ENCODE measurements around the gene DOCK2.

DOCK2 gene

DNA sequence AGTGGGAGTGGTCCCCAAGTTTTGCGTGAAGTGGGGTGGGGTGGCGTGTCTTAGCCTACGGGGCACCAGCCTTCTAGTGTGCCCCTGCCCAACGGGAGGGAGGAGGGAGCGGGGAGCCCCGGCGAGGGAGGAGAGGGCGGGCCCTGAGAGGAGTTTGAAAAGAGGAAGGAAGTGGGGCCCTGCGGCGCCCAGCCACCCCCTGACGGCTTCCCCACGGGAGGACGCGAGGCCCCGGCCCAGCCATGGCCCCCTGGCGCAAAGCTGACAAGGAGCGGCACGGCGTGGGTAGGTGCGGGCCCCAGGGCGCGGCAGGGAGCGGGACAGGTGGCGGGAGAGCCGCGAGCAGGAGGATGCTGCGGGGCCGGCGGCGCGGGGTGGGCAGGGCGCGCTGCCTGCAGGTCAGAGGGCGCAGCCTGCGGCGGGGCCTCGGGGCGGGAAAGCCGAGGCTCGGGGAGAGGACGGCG lies at the start of gene DOCK2:
TSS of gene DOCK2 (plus strand) at position 191 of the 464 bp plus-strand sequence. CDS start at position 243, 52 bp downstream.
- Histone ChIP-seq H3K27me3 (ENCODE audit: control insufficient read depth in 5 of 5, insufficient read depth in 4 of 5, low read length in 5 of 5) (peaks cover 8 to 18% (median 11%) of the 10 kb centered on the region in 5 donors), H3K36me3 (ENCODE audit: control insufficient read depth in 5 of 5, insufficient read depth in 5 of 5, low read length in 5 of 5) (no peaks in the 10 kb centered on the region), H3K4me3 (ENCODE audit: low read depth in 1 of 5, low read length in 5 of 5) (peak within 1 kb of the TSS; percentile 33 to 67 (median 49)), H3K9me3 (ENCODE audit: control insufficient read depth in 5 of 5, low read length in 5 of 5) (peaks cover 9 to 18% (median 14%) of the 10 kb centered on the region in 5 donors), H3K27ac (ENCODE audit: low read depth, low read length) (no peak within 1 kb of the TSS), H3K9ac (ENCODE audit: low read length in 5 of 5) (peak within 1 kb of the TSS in 4 of 5 donors; percentile 19 to 65 (median 36)), H3K4me1 (ENCODE audit: control insufficient read depth in 5 of 5, insufficient read depth in 5 of 5, low read length in 5 of 5) (peaks cover 0 to 12% (median 4%) of the 10 kb centered on the region in 5 donors)

DNA sequence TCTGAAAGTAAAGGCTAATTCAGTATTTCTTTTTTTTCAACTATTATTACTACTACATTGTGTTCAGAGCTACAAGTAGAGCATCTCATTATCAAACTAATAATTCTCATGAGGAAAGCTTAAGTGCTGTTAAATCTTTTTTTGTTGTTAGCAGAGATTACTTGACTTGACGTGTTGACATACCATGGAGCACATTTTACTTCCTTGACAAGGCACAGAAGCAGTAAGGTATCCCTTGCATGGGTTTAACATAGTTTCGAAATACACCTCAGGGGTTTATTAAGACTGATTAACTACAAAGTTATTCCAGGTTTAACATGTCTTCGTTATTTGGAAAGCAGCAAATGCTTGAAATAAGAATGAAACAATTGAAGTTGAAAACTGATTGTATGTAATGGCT lies 46.5 kb upstream of the DOCK2 start:
- Histone ChIP-seq H3K9me3 (ENCODE audit: control insufficient read depth in 5 of 5, low read length in 5 of 5) (no peaks in the 10 kb centered on the region), H3K4me3 (ENCODE audit: low read depth in 1 of 5, low read length in 5 of 5) (no peak overlapping the region), H3K4me1 (ENCODE audit: control insufficient read depth in 5 of 5, insufficient read depth in 5 of 5, low read length in 5 of 5) (no peaks in the 10 kb centered on the region), H3K27me3 (ENCODE audit: control insufficient read depth in 5 of 5, insufficient read depth in 4 of 5, low read length in 5 of 5) (no peaks in the 10 kb centered on the region), H3K9ac (ENCODE audit: low read length in 5 of 5) (no peak overlapping the region), H3K36me3 (ENCODE audit: control insufficient read depth in 5 of 5, insufficient read depth in 5 of 5, low read length in 5 of 5) (peaks cover 18 to 40% (median 27%) of the 10 kb centered on the region in 5 donors), H3K27ac (ENCODE audit: low read depth, low read length) (no peak overlapping the region)

DNA sequence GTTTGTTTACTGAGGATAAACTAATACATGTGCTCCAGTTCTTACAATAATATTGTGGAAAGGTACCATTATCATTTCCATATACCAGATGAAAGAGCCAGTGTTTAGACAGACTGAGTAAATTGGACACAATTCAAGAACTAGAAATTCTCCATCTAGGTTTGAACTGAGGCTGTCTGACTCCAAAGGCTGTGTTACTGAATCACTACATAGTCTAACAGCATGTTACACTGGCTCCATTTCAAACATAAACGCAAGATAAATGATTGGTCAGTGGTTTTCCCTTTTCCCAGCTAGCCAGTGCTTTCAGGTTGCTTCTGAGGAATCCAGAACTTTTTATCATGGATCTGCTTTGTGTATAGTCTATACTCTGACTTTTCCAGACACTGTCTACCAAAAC lies 45.4 kb upstream of the DOCK2 start:
- Histone ChIP-seq H3K27me3 (ENCODE audit: control insufficient read depth in 5 of 5, insufficient read depth in 4 of 5, low read length in 5 of 5) (no peaks in the 10 kb centered on the region), H3K4me1 (ENCODE audit: control insufficient read depth in 5 of 5, insufficient read depth in 5 of 5, low read length in 5 of 5) (no peaks in the 10 kb centered on the region), H3K4me3 (ENCODE audit: low read depth in 1 of 5, low read length in 5 of 5) (no peak overlapping the region), H3K27ac (ENCODE audit: low read depth, low read length) (no peak overlapping the region), H3K9me3 (ENCODE audit: control insufficient read depth in 5 of 5, low read length in 5 of 5) (no peaks in the 10 kb centered on the region), H3K36me3 (ENCODE audit: control insufficient read depth in 5 of 5, insufficient read depth in 5 of 5, low read length in 5 of 5) (peaks cover 18 to 43% (median 31%) of the 10 kb centered on the region in 5 donors), H3K9ac (ENCODE audit: low read length in 5 of 5) (peak overlapping the region in 1 of 5 donors; percentile 25)

DNA sequence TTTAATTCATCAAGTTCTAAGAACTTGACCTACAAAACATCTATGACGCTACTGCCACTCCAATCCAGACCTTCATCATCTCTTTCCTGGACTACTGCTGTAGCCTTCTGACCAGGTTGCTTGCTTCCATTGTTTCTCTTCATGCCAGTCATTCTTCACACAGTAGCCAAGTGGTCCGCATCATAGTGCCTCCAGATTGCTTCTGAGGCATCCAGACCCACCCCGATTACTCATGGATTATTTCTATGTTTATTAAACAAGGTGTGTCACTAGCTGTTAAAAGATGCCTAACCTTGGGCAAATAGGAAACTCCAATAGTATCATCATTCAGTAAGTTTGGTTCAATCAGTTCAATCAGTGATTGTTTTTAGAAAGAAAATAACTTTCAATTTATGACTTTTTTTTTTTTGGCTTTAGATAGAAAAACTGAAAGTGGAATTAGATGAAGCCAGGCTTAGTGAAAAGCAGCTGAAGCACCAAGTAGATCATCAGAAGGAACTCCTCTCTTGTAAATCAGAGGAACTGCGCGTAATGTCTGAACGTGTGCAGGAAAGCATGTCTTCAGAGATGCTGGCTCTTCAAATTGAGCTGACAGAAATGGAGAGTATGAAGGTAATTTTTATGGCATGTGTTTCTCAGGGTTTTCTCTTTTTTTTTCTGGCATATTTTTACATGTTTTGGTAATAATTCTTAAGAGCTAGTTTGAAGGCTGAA lies 44.0 kb upstream of the DOCK2 start:
- H3K27me3 ChIP-seq (ENCODE audit: control insufficient read depth in 5 of 5, insufficient read depth in 4 of 5, low read length in 5 of 5) = no peaks in the 10 kb centered on the region
- H3K9me3 ChIP-seq (ENCODE audit: control insufficient read depth in 5 of 5, low read length in 5 of 5) = no peaks in the 10 kb centered on the region
- H3K27ac ChIP-seq (ENCODE audit: low read depth, low read length) = no peak overlapping the region
- no peak overlapping the region for H3K4me3 ChIP-seq (ENCODE audit: low read depth in 1 of 5, low read length in 5 of 5)
- H3K4me1 ChIP-seq (ENCODE audit: control insufficient read depth in 5 of 5, insufficient read depth in 5 of 5, low read length in 5 of 5) = no peaks in the 10 kb centered on the region
- H3K9ac ChIP-seq (ENCODE audit: low read length in 5 of 5) = no peak overlapping the region
- H3K36me3 ChIP-seq (ENCODE audit: control insufficient read depth in 5 of 5, insufficient read depth in 5 of 5, low read length in 5 of 5) = peaks cover 18 to 48% (median 31%) of the 10 kb centered on the region in 5 donors

DNA sequence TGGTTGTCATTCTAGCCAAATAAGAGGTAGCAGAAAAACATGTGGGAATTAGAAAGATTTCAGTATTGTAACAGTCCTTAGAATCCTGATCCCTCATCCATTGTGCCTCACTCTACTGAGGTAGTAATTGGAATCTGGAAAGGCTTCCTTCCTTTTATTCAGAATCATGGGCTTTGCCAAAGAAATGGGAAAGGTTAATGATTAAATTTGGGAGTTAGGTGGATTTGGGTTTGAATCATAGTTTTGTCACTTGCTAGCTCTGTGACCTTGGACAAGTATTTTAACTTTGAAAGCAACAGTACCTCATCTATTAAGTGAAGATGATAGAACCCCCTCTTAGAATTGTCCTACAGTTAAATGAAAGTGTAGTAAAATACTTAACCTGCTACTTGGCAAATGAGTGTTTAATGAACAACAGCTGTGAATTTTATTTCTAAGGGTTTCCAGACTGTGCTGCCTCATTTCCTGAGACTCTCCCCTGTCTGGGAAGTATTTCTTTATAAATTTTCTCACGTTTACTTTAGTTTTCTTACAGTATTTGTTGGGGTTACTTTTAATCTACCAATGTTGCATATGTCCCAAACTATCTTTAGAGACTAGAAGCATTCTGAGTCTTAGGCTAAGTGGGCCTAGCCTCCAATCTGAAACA lies 41.8 kb upstream of the DOCK2 start:
- peaks cover 25 to 50% (median 37%) of the 10 kb centered on the region in 5 donors for H3K36me3 ChIP-seq (ENCODE audit: control insufficient read depth in 5 of 5, insufficient read depth in 5 of 5, low read length in 5 of 5)

DNA sequence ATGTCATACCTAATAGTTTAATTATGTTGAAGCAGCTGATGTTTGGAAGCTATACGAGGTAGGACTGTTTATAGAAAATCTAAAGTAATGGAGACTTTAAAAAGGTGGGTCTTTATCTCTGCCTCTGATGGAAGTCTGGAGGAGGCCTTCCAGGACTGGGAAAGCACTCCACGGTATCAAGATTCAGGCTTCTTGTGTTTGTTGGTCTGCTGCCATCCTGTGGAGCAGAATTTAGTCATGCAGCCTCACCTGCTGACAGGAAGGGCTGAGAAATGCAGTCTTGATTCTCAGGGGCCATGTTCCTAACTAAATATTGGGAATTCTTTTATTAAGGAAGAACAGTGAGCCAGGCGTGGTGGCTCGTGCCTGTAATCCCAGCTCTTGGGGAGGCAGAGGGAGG lies 37.6 kb upstream of the DOCK2 start:
- Histone ChIP-seq H3K9me3 (ENCODE audit: control insufficient read depth in 5 of 5, low read length in 5 of 5) (no peaks in the 10 kb centered on the region), H3K4me3 (ENCODE audit: low read depth in 1 of 5, low read length in 5 of 5) (no peak overlapping the region), H3K27me3 (ENCODE audit: control insufficient read depth in 5 of 5, insufficient read depth in 4 of 5, low read length in 5 of 5) (no peaks in the 10 kb centered on the region), H3K36me3 (ENCODE audit: control insufficient read depth in 5 of 5, insufficient read depth in 5 of 5, low read length in 5 of 5) (peaks cover 26 to 38% (median 30%) of the 10 kb centered on the region in 5 donors), H3K4me1 (ENCODE audit: control insufficient read depth in 5 of 5, insufficient read depth in 5 of 5, low read length in 5 of 5) (no peaks in the 10 kb centered on the region), H3K27ac (ENCODE audit: low read depth, low read length) (no peak overlapping the region), H3K9ac (ENCODE audit: low read length in 5 of 5) (no peak overlapping the region)

More for the DNA sequence above, 41.8 kb upstream of the DOCK2 start:
- Histone ChIP-seq H3K9ac (ENCODE audit: low read length in 5 of 5) (no peak overlapping the region), H3K27ac (ENCODE audit: low read depth, low read length) (no peak overlapping the region), H3K4me3 (ENCODE audit: low read depth in 1 of 5, low read length in 5 of 5) (no peak overlapping the region), H3K4me1 (ENCODE audit: control insufficient read depth in 5 of 5, insufficient read depth in 5 of 5, low read length in 5 of 5) (no peaks in the 10 kb centered on the region), H3K9me3 (ENCODE audit: control insufficient read depth in 5 of 5, low read length in 5 of 5) (no peaks in the 10 kb centered on the region), H3K27me3 (ENCODE audit: control insufficient read depth in 5 of 5, insufficient read depth in 4 of 5, low read length in 5 of 5) (no peaks in the 10 kb centered on the region)

DNA sequence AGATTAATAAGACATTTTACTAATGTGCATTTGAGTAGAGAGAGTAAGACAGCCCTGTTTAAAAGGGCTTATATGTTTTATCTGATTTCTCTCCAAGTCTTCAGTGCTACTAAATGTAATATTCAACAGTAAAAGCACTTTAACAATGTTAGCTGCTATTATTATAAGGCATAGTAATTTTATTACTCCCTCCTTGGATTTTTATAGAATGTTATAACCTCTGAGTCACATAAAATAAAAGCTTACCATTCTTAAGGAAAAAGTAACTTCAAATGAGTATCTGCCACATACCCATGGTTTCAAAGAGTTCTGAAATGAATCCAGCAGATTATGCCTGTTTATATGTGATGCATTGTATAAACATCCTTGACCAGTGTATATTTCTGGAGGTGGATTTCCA lies 34.5 kb upstream of the DOCK2 start:
- no peaks in the 10 kb centered on the region for H3K9me3 ChIP-seq (ENCODE audit: control insufficient read depth in 5 of 5, low read length in 5 of 5)
- no peaks in the 10 kb centered on the region for H3K4me1 ChIP-seq (ENCODE audit: control insufficient read depth in 5 of 5, insufficient read depth in 5 of 5, low read length in 5 of 5)
- H3K36me3 ChIP-seq (ENCODE audit: control insufficient read depth in 5 of 5, insufficient read depth in 5 of 5, low read length in 5 of 5) = peaks cover 15 to 26% (median 26%) of the 10 kb centered on the region in 5 donors
- H3K27ac ChIP-seq (ENCODE audit: low read depth, low read length) = no peak overlapping the region
- no peak overlapping the region for H3K9ac ChIP-seq (ENCODE audit: low read length in 5 of 5)
- H3K27me3 ChIP-seq (ENCODE audit: control insufficient read depth in 5 of 5, insufficient read depth in 4 of 5, low read length in 5 of 5) = no peaks in the 10 kb centered on the region
- no peak overlapping the region for H3K4me3 ChIP-seq (ENCODE audit: low read depth in 1 of 5, low read length in 5 of 5)

DNA sequence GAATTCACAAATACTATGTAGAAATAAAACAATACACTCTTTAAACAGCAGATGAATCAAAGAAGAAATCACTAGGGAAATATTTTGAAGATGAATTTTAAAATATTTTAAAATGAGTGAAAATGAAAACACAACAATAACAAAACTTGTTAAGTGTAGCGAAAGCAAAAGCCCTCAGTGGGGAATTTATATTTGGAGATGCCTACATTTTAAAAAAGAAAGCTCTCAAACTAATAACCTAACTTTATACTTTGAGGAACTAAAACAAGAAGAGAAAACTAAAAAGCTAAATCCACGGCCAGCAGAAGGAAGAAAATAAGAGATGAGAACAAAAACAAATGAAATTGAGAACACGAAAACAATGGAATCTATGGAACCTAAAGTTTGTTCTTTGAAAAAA lies 30.8 kb upstream of the DOCK2 start:
- Histone ChIP-seq H3K27ac (ENCODE audit: low read depth, low read length) (no peak overlapping the region), H3K27me3 (ENCODE audit: control insufficient read depth in 5 of 5, insufficient read depth in 4 of 5, low read length in 5 of 5) (no peaks in the 10 kb centered on the region), H3K4me3 (ENCODE audit: low read depth in 1 of 5, low read length in 5 of 5) (no peak overlapping the region), H3K36me3 (ENCODE audit: control insufficient read depth in 5 of 5, insufficient read depth in 5 of 5, low read length in 5 of 5) (peaks cover 2 to 14% (median 10%) of the 10 kb centered on the region in 5 donors), H3K9me3 (ENCODE audit: control insufficient read depth in 5 of 5, low read length in 5 of 5) (peaks cover 0 to 9% (median 6%) of the 10 kb centered on the region in 5 donors), H3K9ac (ENCODE audit: low read length in 5 of 5) (no peak overlapping the region), H3K4me1 (ENCODE audit: control insufficient read depth in 5 of 5, insufficient read depth in 5 of 5, low read length in 5 of 5) (no peaks in the 10 kb centered on the region)

DNA sequence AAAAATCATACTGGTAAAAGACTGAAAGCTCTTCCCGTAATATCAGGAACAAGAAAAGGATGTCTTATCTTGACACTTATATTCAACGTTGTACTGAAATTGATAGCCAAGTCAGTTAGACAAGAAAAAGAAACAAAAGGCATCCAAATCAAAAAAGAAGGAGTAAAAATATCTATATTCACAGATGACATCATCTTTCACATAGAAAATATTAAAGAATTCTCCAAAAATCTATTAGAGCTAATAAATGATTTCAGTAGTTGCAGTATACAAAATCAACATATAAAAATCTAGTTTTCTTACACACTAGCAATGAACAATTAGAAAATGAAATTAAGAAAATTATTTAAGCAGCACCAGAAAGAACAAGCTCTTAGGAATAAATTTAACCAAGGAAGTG lies 29.2 kb upstream of the DOCK2 start:
- H3K4me3 ChIP-seq (ENCODE audit: low read depth in 1 of 5, low read length in 5 of 5) = no peak overlapping the region
- H3K9me3 ChIP-seq (ENCODE audit: control insufficient read depth in 5 of 5, low read length in 5 of 5) = peaks cover 0 to 10% (median 8%) of the 10 kb centered on the region in 5 donors
- H3K36me3 ChIP-seq (ENCODE audit: control insufficient read depth in 5 of 5, insufficient read depth in 5 of 5, low read length in 5 of 5) = peaks cover 0 to 4% (median 2%) of the 10 kb centered on the region in 5 donors
- no peak overlapping the region for H3K9ac ChIP-seq (ENCODE audit: low read length in 5 of 5)
- H3K27me3 ChIP-seq (ENCODE audit: control insufficient read depth in 5 of 5, insufficient read depth in 4 of 5, low read length in 5 of 5) = no peaks in the 10 kb centered on the region
- H3K27ac ChIP-seq (ENCODE audit: low read depth, low read length) = no peak overlapping the region
- no peaks in the 10 kb centered on the region for H3K4me1 ChIP-seq (ENCODE audit: control insufficient read depth in 5 of 5, insufficient read depth in 5 of 5, low read length in 5 of 5)

DNA sequence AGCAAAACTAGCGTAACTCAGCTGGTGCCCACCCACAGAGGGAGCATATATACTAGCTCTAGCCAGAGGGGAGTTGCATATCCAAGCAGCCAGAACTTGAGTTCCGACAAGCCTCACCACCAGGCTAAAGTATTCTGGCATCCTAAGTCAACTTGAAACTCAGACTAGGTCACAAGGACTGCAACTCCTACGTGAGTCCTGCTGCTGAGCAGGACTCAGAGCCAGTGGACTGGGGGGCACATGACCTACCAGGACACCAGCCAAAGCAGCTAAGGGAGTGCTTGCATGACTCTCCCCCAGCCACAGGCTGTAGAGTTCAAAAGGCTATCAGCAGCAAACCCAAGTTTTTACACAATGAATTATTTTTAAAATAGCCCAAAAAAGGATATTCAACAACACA lies 27.4 kb upstream of the DOCK2 start:
- Histone ChIP-seq H3K36me3 (ENCODE audit: control insufficient read depth in 5 of 5, insufficient read depth in 5 of 5, low read length in 5 of 5) (no peaks in the 10 kb centered on the region), H3K9ac (ENCODE audit: low read length in 5 of 5) (no peak overlapping the region), H3K4me1 (ENCODE audit: control insufficient read depth in 5 of 5, insufficient read depth in 5 of 5, low read length in 5 of 5) (no peaks in the 10 kb centered on the region), H3K9me3 (ENCODE audit: control insufficient read depth in 5 of 5, low read length in 5 of 5) (peaks cover 0 to 10% (median 8%) of the 10 kb centered on the region in 5 donors), H3K27ac (ENCODE audit: low read depth, low read length) (no peak overlapping the region), H3K4me3 (ENCODE audit: low read depth in 1 of 5, low read length in 5 of 5) (no peak overlapping the region), H3K27me3 (ENCODE audit: control insufficient read depth in 5 of 5, insufficient read depth in 4 of 5, low read length in 5 of 5) (no peaks in the 10 kb centered on the region)

All from subcutaneous abdominal adipose tissue (tissue), 5 donors.